Transverse colon (tissue), 4 donors: ENCODE results near the gene SBF2.

Experiments
- EP300 ChIP-seq: sonication (generic); formaldehyde crosslinking; IDR thresholded peaks from one replicate; pipeline ENCODE4 v1.6.1; 2017; ENCODE audit warnings: antibody characterized with exemption, low read depth
- POLR2A ChIP-seq: fragments of 450-650 bp; IDR thresholded peaks from one replicate; pipeline ENCODE4 v1.6.1; 2016; ENCODE audit warnings: antibody characterized with exemption, mild to moderate bottlenecking, moderate library complexity
- POLR2AphosphoS5 ChIP-seq, 3 donors: sonication (generic); formaldehyde crosslinking; IDR thresholded peaks; one replicate each; pipeline ENCODE4 v1.6.1; 2016; ENCODE audit warnings: antibody characterized with exemption in 3 of 3
- TF ChIP-seq, protein P1 (sequence below), 5 experiments: fragments of 200-600 bp in 3 of 5; fragments of 450-650 bp in 2 of 5; sonication (generic) in 3 of 5; IDR thresholded peaks; 1 replicate in 2 of 5; 2 replicates in 3 of 5; pipeline ENCODE4 v1.5.1; 2016 to 2017; ENCODE audit warnings: antibody characterized with exemption in 5 of 5, inconsistent platforms in 3 of 5, mild to moderate bottlenecking in 2 of 5, moderate library complexity in 1 of 5

DNA sequence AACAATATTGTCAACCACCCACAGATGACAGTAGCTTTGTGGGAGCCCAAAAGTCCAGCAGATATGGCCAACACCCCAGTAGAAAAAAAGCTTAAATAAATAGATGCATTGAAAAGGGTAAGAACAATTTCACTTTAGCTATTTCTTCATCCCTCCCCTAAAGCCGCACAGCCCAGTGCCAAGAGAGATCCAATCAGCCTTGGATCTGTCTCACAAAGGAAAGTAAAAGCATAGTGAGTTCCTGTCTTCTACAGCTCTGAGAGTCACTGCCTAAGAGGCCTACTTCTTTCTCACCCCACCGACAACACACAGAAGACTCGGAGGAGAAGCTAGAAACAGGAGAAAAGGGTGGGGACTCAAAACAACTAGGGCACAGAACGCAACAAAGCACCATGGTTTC is 196.4 kb downstream of the SBF2 start:
- TF ChIP-seq, protein P1, sequence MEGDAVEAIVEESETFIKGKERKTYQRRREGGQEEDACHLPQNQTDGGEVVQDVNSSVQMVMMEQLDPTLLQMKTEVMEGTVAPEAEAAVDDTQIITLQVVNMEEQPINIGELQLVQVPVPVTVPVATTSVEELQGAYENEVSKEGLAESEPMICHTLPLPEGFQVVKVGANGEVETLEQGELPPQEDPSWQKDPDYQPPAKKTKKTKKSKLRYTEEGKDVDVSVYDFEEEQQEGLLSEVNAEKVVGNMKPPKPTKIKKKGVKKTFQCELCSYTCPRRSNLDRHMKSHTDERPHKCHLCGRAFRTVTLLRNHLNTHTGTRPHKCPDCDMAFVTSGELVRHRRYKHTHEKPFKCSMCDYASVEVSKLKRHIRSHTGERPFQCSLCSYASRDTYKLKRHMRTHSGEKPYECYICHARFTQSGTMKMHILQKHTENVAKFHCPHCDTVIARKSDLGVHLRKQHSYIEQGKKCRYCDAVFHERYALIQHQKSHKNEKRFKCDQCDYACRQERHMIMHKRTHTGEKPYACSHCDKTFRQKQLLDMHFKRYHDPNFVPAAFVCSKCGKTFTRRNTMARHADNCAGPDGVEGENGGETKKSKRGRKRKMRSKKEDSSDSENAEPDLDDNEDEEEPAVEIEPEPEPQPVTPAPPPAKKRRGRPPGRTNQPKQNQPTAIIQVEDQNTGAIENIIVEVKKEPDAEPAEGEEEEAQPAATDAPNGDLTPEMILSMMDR (IDR thresholded peaks at IDR 0.05) = no peak
- TF ChIP-seq POLR2A = no peak
- no peak for TF ChIP-seq POLR2AphosphoS5 (IDR thresholded peaks at IDR 0.05)
- no peak for TF ChIP-seq EP300
